Lung (tissue), 12 donors: ENCODE results near the gene CDH4. TPM values are rescaled to one million over a fixed set of nuclear protein-coding genes. Genes with fewer than 3 reads are reported as not detected.
A peak's percentile ranks its signal among the peaks of the same experiment; 100 is the strongest.

Source experiments
- ATAC-seq: fragments of 200-7000 bp; cut with Tn5 transposase; one replicate; pipeline ENCODE4 v1.9.1; 2020; ENCODE audit warnings: moderate number of reproducible peaks; ENCODE audit not compliant: insufficient read depth, low FRiP score
- DNase-seq, 3 donors: peaks; one replicate each; pipeline ENCODE4 v3.0.0-alpha.2; 2013 to 2017
- H3K27ac ChIP-seq, 2 donors: one replicate each; pipeline ENCODE4 v1.5.1; 2013; ENCODE audit warnings: mild to moderate bottlenecking in 2 of 2, moderate library complexity in 2 of 2, control low read depth in 1 of 2, inconsistent platforms in 1 of 2, low read depth in 1 of 2, low read length in 1 of 2
- H3K27me3 ChIP-seq, 3 donors: one replicate each; pipeline ENCODE4 v1.5.1; 2013; ENCODE audit warnings: low read length in 2 of 3; ENCODE audit not compliant: control insufficient read depth in 3 of 3, insufficient read depth in 3 of 3
- H3K36me3 ChIP-seq, 4 donors: one replicate each; pipeline ENCODE4 v1.5.1; 2013; ENCODE audit warnings: low read length in 4 of 4, mild to moderate bottlenecking in 1 of 4, moderate library complexity in 1 of 4; ENCODE audit not compliant: control insufficient read depth in 4 of 4, insufficient read depth in 4 of 4
- H3K4me1 ChIP-seq, 5 donors: one replicate each; pipeline ENCODE4 v1.5.1; 2013; ENCODE audit warnings: low read length in 5 of 5, mild to moderate bottlenecking in 2 of 5, moderate library complexity in 1 of 5; ENCODE audit not compliant: control insufficient read depth in 5 of 5, insufficient read depth in 5 of 5
- H3K4me3 ChIP-seq: one replicate; pipeline ENCODE4 v1.5.1; 2013; ENCODE audit warnings: mild to moderate bottlenecking, control low read depth, moderate library complexity
- H3K9ac ChIP-seq, 2 donors: one replicate each; pipeline ENCODE4 v1.5.1; 2013; ENCODE audit warnings: low read length in 2 of 2, control low read depth in 1 of 2; ENCODE audit not compliant: insufficient read depth in 1 of 2
- H3K9me3 ChIP-seq, 4 donors: one replicate each; pipeline ENCODE4 v1.5.1; 2013; ENCODE audit warnings: low read length in 3 of 4, mild to moderate bottlenecking in 1 of 4, moderate library complexity in 1 of 4; ENCODE audit not compliant: control insufficient read depth in 4 of 4, insufficient read depth in 3 of 4
- CTCF ChIP-seq: IDR thresholded peaks from 2 replicates; pipeline ENCODE4 v1.5.1; 2012; ENCODE audit warnings: mild to moderate bottlenecking; ENCODE audit errors: control extremely low read depth, extremely low read depth
- WGBS, 2 donors: extraction: QIAGEN DNeasy Blood & Tissue Kit; methylation state at CpG; one replicate each; pipeline ENCODE4 v1.1.7; 2013; 5-methylcytosine and 5-hydroxymethylcytosine counted together
- polyA plus RNA-seq, 2 donors: library from polyadenylated mRNA; stranded (reverse); fragments of 200-250 nt; gene quantifications; one replicate each; pipeline ENCODE4 v1.2.1, GENCODE V29; 2013
- total RNA-seq, 2 donors: library from RNA; depleted of rRNA in 1 of 2; stranded (reverse); fragments of >200 nt in 1 of 2; gene quantifications; one replicate each; pipeline ENCODE4 v1.2.1, GENCODE V29; 2014 to 2021
- donor health status: control.
- donor health status: control.
- donor health status: Bipolar disorder and iron deficiency.
- donor health status: healthy.
- donor health status: DM: yes; HTN: yes; CAD: no.

Gene CDH4
- total and polyA plus RNA-seq, 4 donors = 0.10 to 2.1 (median 0.34) TPM

- Histone ChIP-seq H3K9ac (no peak overlapping the region), H3K4me3 (no peak overlapping the region), H3K27ac (no peak overlapping the region), H3K9me3 (peaks cover 0 to 4% (median 0%) of the 10 kb centered on the region in 4 donors), H3K27me3 (peaks cover 0 to 6% (median 0%) of the 10 kb centered on the region in 3 donors), H3K4me1 (no peaks in the 10 kb centered on the region), H3K36me3 (no peaks in the 10 kb centered on the region)
- WGBS, 2 donors = 81 to 91% methylated on average over 8 of the region's 8 CpGs
- no peak for DNase-seq
- TF ChIP-seq CTCF = no peak
- ATAC-seq = no peak
Measured at GRCh38 chr20:61324906-61325305, 72.8 kb downstream of the CDH4 start.

- WGBS, 2 donors = 77 to 82% methylated on average over 10 of the region's 10 CpGs
- no peak for TF ChIP-seq CTCF
- H3K4me1 ChIP-seq = no peaks in the 10 kb centered on the region
- no peak overlapping the region for H3K4me3 ChIP-seq
- no peaks in the 10 kb centered on the region for H3K36me3 ChIP-seq
- peaks cover 0 to 6% (median 0%) of the 10 kb centered on the region in 4 donors for H3K9me3 ChIP-seq
- H3K27me3 ChIP-seq = peaks cover 0 to 4% (median 0%) of the 10 kb centered on the region in 3 donors
- H3K27ac ChIP-seq = no peak overlapping the region
- no peak overlapping the region for H3K9ac ChIP-seq
- no peak for ATAC-seq
- DNase-seq = no peak
Measured at GRCh38 chr20:61325718-61326117, 73.7 kb downstream of the CDH4 start.

DNA sequence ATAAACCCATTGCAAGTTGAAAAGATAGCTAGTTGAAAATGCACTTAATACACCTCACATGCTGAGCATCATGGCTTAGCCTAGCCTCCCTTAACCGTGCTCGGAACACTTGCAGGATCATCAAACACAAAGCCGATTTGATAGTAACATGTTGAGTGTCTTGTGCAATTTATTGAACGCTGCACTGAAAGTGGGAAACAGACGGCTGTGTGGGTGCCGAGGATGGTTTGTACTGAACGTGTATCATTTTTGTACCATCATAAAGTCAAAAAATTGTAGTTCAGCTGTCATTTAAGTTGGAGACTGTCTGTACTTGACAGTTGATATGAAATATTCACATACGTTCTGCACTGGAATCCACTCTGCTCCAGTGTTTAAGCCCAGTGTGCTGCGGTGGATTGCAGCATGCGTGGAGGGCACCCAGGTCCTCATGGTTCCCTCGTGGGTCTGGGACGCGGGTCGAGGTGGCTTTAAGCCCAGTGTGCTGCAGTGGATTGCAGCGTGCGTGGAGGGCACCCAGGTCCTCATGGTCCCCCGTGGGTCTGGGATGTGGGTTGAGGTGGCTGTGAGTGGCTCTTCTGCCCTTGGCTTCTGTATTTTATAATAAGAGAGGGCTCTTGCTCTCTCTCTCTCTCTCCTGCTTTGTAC is 77.0 kb downstream of the CDH4 start:
- Histone ChIP-seq H3K36me3 (no peaks in the 10 kb centered on the region), H3K4me1 (peaks cover 0 to 4% (median 0%) of the 10 kb centered on the region in 5 donors), H3K9ac (no peak overlapping the region), H3K27ac (no peak overlapping the region), H3K9me3 (peaks cover 0 to 4% (median 0%) of the 10 kb centered on the region in 4 donors), H3K4me3 (no peak overlapping the region), H3K27me3 (no peaks in the 10 kb centered on the region)
- ATAC-seq = peak; percentile 37
- TF ChIP-seq CTCF = no peak
- DNase-seq = no peak
- 80 to 83% methylated on average over 17 of the region's 17 CpGs for WGBS, 2 donors
